Peyer's patch (tissue), 4 donors: ENCODE measurements around the gene SEMA4C.

Source experiments
- POLR2A ChIP-seq, 2 donors: fragments of 450-650 bp; IDR thresholded peaks; one replicate each; pipeline ENCODE4 v1.5.1; 2017; ENCODE audit warnings: antibody characterized with exemption in 2 of 2, mild to moderate bottlenecking in 2 of 2, moderate library complexity in 2 of 2
- TF ChIP-seq, protein P1 (sequence below), 6 experiments: fragments of 450-650 bp in 4 of 6; fragments of 200-600 bp in 2 of 6; sonication (generic) in 1 of 6; IDR thresholded peaks; one replicate each; pipeline ENCODE4 v1.5.1; 2017 to 2019; ENCODE audit warnings: antibody characterized with exemption in 6 of 6, mild to moderate bottlenecking in 3 of 6, moderate library complexity in 1 of 6

DNA sequence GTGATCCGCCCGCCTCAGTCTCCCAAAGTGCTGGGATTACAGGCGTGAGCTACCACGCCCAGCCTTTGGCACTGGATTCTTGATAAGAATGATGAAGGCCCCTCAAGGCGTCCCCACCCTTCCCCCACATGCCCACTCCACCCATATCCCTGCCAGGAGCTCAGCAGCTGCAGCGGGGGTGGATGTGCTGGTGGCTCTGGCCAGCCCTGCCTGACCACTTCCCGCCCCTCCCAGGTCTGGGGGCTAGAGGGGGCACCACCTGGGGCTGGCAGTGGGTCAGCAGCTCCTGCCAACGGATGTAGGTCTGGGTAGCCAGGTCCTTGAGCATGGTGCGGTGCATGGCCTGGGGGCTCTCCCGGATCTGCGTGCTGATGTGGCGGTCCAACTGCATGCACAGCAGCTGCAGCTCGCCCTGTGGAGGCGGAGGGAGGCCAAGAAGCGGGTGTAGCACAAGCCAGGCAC is 7.8 kb upstream of the SEMA4C start:
- TF ChIP-seq, protein P1, sequence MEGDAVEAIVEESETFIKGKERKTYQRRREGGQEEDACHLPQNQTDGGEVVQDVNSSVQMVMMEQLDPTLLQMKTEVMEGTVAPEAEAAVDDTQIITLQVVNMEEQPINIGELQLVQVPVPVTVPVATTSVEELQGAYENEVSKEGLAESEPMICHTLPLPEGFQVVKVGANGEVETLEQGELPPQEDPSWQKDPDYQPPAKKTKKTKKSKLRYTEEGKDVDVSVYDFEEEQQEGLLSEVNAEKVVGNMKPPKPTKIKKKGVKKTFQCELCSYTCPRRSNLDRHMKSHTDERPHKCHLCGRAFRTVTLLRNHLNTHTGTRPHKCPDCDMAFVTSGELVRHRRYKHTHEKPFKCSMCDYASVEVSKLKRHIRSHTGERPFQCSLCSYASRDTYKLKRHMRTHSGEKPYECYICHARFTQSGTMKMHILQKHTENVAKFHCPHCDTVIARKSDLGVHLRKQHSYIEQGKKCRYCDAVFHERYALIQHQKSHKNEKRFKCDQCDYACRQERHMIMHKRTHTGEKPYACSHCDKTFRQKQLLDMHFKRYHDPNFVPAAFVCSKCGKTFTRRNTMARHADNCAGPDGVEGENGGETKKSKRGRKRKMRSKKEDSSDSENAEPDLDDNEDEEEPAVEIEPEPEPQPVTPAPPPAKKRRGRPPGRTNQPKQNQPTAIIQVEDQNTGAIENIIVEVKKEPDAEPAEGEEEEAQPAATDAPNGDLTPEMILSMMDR (IDR thresholded peaks at IDR 0.05), result no peak
- no peak for TF ChIP-seq POLR2A (IDR thresholded peaks at IDR 0.05)
